A549 treated with AZD2906 at 1 μM for 4 hours (cell line): ENCODE data around the gene ZNF566. TPM values are rescaled to one million over a fixed set of nuclear protein-coding genes. Genes with fewer than 3 reads are reported as not detected.

ENCODE experiments used
- total RNA-seq: library from RNA; stranded (reverse); fragments of 200-300 nt; extraction: Qiagen RNA extraction; gene quantifications from 5 replicates; pipeline ENCODE4 v1.2.3, GENCODE V29; 2022

ZNF566 gene
- total RNA-seq: 8.0 to 10.1 TPM (median 8.2 TPM) in 5 replicates

GRCh38 chr19:36489118-36489919 is at the start of gene ZNF566:
Gene ZNF566, minus strand, starts transcription at chr19:36489561. Its CDS starts 13,004 bp downstream, at chr19:36476557.

GRCh38 chr19:36528194-36528920 is 39.0 kb upstream of the ZNF566 start, which contains the start of gene ZNF260:
Gene ZNF260, minus strand, starts transcription at chr19:36528271. Its CDS starts 13,033 bp downstream, at chr19:36515238.

GRCh38 chr19:36418287-36419001 is 70.9 kb downstream of the ZNF566 start, which contains the start of gene ZFP82:
Gene ZFP82, minus strand, starts transcription at chr19:36418644. Its CDS starts 8,855 bp downstream, at chr19:36409789.

Other genes starting within 250 kb of the ZNF566 start
- gene ZFP14, start 110.4 kb downstream of the ZNF566 start, total RNA-seq: 1.5 to 2.3 TPM (median 2.0 TPM) in 5 replicates
- gene ZFP82, start 70.9 kb downstream of the ZNF566 start, total RNA-seq: 1.5 to 2.2 TPM (median 1.8 TPM) in 5 replicates
- 5.4 to 12.3 TPM (median 6.1 TPM) in 5 replicates for gene ZNF260, start 38.7 kb upstream of the ZNF566 start, total RNA-seq
- gene ZNF529, start 83.7 kb upstream of the ZNF566 start, total RNA-seq: 2.1 to 3.2 TPM (median 2.5 TPM) in 5 replicates
- 0.01 to 0.10 TPM (median 0.02 TPM) in 3 of 5 replicates, not detected in the others for gene ZNF382, start 115.8 kb upstream of the ZNF566 start, total RNA-seq
- gene ZNF461, start 177.3 kb upstream of the ZNF566 start, total RNA-seq: 6.2 to 7.3 TPM (median 6.5 TPM) in 5 replicates
- gene ZNF567, start 198.1 kb upstream of the ZNF566 start, total RNA-seq: 7.7 to 10.6 TPM (median 8.1 TPM) in 5 replicates